GM23248 (cell line): ENCODE measurements around the gene TANGO6.

Experiments
- EZH2 ChIP-seq: fragments of 200-600 bp; sonication (generic); IDR thresholded peaks from 2 replicates; pipeline ENCODE4 v1.6.1; 2018; ENCODE audit warnings: antibody characterized with exemption, mild to moderate bottlenecking; ENCODE audit not compliant: insufficient read depth, poor library complexity, severe bottlenecking
- EZH2phosphoT487 ChIP-seq: fragments of 200-600 bp; sonication (generic); IDR thresholded peaks from 2 replicates; pipeline ENCODE4 v1.6.1; 2018; ENCODE audit warnings: antibody characterized with exemption, moderate library complexity, mild to moderate bottlenecking, low read depth; ENCODE audit not compliant: insufficient read depth

GRCh38 chr16:69120096-69120664, 276.8 kb downstream of the TANGO6 start:
- no peak for TF ChIP-seq EZH2
- TF ChIP-seq EZH2phosphoT487 = no peak
